Stromal cell of bone marrow (primary cell): ENCODE data around the gene GOLGA8R.
"Not testable (repeated sequence)": the region's sequence is repeated elsewhere in the genome, so short reads cannot be mapped to it uniquely, and the experiment has no call there.

Source experiments
- DNase-seq: peaks from one replicate; pipeline ENCODE4 v3.0.0-alpha.2; 2012; ENCODE audit warnings: low read depth

Gene GOLGA8R

GRCh38 chr15:30414160-30414559 lies at the start of gene GOLGA8R:
TSS of gene GOLGA8R (minus strand) at chr15:30414260. CDS start at chr15:30414162, 98 bp downstream.
- not testable (repeated sequence) for DNase-seq

GRCh38 chr15:30463849-30464248 lies 49.8 kb upstream of the GOLGA8R start:
- not testable (repeated sequence) for DNase-seq

DNA sequence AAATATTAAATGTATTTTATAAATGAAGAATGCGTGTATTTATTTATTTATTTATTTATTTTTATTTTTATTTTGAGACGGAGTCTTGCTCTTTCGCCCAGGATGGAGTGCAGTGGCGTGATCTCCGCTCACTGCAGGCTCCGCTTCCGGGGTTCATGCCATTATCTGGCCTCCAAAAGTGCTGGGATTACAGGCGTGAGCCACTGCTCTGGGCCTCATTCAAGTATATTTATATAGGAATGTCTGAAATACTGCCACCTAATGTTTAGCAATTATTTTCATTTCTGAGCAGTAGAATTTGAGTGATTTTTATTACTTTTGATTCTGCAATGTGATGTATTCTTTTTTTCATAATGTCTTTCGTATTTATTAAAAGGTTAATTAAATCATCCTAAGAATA lies 48.1 kb upstream of the GOLGA8R start:
- DNase-seq = not testable (repeated sequence)

GRCh38 chr15:30452702-30453101 lies 38.6 kb upstream of the GOLGA8R start:
- not testable (repeated sequence) for DNase-seq

DNA sequence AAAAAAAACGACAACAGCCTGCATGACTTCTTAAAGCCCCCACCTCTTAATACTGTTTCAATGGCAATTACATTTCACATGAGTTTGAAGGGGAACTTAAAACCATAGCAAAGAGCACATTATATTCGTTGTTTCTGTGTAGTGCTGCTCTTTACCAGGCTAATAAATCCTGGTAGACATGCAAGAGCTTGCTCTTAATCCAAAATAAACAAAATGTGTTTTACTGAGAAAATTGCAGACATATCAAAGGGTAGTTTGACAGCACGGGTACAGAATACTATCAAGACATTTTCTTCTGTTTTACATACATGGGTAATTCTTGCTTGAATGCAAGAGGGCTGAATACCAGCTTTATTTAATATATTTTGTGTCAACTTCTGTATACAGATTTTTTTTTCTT lies 24.3 kb upstream of the GOLGA8R start:
- not testable (repeated sequence) for DNase-seq

DNA sequence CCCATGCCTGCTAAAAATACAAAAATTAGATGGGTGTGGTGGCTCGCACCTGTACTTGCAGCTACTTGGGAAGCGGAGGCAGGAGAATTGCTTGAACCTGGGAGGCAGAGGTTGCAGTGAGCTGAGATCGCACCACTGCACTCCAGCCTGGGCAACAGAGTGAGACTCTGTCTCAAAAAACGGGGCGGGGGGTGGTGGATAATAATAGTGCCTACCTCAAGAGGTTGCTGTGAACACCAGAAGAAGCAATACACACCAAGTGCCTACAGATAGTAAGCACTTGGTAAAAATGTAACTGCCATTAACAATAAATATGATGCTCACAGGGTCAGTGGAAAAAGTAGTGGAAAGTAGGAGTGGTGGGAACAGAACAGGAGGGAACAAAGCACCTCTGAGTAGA lies 21.8 kb upstream of the GOLGA8R start:
- DNase-seq = not testable (repeated sequence)

DNA sequence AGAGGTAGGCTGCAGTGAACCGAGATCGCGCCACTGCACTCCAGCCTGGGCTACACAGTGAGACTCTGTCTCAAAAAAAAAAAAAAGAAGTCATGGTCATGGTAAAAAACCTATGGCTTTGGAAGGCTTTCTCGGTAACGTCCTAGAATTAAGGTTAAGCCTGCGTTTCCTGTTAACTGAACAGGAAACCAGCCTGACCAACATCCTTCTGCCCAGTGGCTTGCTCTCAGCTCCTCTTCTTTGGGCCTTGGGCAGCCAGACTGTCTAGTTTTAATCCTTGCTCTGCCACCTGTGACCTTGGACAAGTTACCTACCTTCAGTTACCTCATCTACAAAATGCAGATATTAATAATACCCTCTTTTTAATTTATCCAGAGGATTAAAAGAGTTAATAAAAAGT lies 6.7 kb upstream of the GOLGA8R start:
- not testable (repeated sequence) for DNase-seq

DNA sequence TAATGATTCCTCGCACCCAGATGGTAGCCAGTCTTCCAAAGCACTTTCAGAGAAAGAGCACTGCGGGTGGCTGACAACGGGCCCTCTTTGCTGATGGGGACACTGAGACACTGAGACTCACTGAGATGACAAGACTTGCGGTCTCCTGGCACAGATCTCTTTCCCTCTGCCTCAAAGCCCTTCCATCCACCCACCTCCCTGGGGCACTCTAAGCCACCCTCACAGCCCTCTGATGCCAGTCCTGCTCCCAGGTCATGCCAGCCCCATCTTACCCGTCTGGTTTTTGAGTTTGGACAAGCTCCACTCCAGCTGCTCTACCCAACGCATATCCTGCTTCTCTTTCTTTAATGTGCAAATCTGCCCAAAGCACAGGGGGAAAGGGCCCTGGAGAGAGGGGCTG lies 6.4 kb downstream of the GOLGA8R start:
- DNase-seq = not testable (repeated sequence)

DNA sequence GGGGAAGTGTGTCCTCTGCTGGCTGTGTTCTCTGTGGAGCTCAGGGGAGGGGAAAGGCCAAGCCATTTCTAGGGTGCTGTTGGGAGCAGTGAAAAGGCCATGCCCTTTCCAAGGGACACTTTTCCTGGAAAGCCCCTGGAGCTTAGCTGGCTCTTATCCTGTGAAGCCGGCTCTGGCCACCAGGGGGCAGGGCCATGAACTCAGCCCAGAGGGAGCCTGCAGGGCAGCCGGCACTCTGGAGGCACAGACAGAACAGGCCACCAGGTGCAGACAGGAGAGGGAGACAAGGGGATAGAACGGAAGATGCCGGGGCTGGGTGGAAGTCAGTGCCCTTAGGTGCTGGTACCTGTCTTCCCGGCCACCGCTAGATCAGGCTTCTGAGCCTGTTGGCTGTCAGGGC lies 15.1 kb downstream of the GOLGA8R start:
- not testable (repeated sequence) for DNase-seq

DNA sequence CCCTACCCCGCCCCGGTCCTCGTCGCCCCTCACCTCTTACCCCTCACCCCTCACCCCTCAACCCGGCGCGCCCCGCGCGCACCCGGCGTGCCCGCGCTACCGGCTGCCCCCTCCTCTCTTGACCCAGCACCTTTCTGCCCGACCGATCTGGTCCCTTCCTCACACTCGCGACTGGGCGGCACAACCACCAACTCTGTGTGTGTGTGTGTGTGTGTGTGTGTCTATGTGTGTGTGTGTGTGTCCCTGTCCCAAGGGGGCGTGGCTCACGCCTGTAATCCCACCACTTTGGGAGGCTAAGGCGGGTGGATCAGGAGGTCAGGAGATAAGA lies 20.4 kb downstream of the GOLGA8R start:
- DNase-seq = not testable (repeated sequence)

DNA sequence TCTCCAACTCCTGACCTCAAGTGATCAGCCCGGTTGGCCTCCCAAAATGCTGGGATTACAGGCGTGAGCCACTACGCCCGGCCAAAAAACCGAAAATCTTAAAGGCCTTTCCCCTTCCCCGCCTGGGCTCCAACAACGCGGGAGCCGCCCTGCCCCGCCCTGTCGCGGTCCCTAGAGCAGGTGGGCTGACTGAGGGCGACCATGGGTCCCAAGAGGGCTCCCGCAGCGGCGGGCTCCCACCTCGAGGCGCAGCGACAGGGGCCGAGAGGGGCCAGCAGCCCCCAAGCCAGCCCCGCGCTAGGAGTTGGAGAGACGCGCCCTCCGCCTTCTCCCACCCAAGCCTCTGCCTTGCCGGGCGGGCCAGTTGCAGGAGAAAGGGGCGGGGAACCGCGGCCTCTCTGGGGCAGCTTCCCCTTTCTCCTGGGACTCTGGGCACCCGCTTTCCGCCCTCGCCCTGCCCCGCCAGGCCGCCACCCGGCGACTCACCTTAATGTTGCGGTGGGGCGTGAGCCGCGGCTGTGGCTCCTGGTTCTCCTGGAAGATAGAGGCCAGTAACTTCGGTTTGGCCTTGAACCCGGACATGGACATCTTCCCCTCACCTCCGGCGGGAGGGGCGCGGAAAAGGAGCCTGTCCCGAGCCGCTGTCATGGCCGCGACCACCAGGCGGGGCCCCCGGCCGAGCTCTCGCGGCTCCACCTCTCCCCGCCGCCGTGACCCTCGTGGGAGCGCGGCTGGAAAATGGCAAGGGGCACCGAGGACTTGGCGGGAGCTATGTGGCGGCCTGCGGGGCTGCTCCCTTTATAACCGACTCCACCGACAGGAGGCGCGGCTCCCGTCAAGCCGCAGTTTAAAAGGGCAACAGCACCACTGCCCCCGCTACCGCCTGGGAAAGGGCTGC lies 21.0 kb downstream of the GOLGA8R start, which contains the start of gene CHRFAM7A:
Gene CHRFAM7A (minus strand): TSS at position 775 of the 898 bp plus-strand sequence. CDS start 10,189 bp downstream, outside the sequence.
- DNase-seq = not testable (repeated sequence)

GRCh38 chr15:30386318-30386887 lies 27.7 kb downstream of the GOLGA8R start:
- DNase-seq = not testable (repeated sequence)

DNA sequence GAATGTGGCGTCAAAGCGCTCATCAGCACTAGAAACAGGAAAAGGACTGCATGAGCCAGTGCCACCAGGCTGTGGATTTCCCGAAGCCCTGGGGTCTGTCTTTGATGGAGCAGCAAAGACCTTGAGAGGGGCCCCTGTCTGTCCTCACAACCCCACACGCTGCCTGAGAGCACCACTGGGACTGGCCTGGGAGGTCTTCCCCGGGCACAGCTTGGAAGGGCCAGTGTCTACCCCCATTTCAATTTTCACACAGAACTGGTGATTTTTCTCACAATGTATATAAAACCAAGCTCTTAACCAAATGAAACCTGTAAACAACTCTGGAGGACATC lies 37.0 kb downstream of the GOLGA8R start:
- DNase-seq = not testable (repeated sequence)

DNA sequence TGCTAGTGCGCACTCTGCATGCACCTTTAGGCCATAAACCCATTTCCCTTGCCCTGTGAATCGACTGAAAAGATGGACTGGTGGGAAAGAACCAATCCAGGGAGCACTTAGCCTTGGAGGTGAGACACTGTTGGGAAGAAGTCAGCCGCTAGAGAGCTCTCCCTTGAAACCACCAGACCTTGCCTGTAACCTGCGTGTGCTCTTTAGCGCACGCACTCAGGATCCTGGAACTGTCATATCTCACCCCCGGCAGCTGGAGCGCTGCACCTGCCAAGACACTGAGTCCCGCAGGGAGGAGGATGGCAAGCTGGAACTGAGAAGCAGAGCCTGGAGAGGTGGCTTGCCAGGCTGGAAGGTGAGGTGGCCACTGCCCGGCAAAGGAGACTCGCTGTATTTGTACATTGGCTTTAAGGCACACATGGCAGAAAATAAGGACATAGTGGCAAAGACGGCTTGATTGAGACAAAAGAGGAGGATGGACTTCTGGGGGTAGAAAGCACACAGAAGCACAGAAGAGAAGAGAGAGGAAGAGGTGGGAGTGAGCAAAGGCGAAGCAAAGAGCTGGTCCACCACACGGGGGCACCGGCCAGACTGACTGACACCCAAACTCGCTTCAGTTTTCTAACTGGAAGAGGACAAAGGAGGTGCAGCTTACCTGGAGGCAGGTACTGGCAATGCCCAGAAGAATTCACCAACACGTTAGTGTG lies 37.5 kb downstream of the GOLGA8R start:
- DNase-seq = not testable (repeated sequence)

DNA sequence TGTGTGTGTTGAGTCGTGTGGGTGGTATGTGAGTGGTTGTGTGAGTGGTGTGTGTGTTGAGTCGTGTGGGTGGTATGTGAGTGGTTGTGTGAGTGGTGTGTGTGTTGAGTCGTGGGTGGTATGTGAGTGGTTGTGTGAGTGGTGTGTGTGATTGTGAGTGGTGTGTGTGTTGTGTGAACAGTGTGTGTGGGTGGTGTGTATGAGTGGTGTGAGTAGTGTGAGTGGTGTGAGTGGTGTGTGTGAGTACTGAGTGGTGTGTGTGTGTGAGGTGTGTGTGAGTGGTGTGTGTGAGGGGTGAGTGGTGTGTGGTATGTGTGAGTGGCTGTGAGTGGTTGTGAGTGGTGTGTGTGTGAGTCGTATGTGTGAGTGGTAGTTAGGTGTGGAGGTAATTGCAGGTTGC lies 38.2 kb downstream of the GOLGA8R start:
- not testable (repeated sequence) for DNase-seq

DNA sequence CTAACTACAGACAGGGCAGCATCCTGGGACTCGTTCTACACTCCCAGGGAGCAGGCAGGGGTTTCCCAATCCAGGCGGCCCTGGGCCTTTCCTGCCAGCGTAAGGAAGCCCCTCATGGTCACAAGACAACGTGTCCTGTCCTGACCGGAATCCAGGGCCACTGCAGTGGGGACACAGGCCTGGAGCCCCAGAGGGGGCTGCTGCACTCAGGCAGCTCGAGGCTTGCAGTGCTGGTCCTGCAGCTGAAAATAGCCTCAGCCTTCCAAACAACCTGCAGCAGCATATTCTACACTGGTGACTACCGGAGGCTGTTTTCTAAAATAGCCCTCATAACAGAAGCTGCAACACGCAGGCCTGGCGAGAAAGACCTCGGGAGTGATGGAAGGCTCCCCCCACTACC lies 39.2 kb downstream of the GOLGA8R start:
- DNase-seq = not testable (repeated sequence)

DNA sequence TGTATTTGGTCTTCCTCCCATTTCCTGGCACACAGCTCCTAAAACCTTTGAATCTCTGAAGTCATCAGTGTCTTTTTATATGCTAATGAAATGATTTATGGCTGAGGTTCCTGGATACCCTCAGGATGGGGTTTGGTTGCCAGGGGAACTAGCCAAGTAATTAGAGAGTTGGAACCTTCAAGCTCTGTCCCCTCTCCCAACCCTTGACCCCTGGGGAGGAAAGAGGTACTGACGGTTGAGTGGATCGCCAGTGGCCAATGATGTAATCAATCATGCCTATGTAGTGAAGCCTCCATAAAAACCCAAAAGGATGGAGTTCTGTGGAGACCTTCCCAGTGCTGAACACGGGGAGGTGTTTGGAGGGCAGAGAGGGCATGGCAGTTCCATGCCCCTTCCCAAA lies 45.8 kb downstream of the GOLGA8R start:
- not testable (repeated sequence) for DNase-seq

GRCh38 chr15:30367246-30367645 lies 46.8 kb downstream of the GOLGA8R start:
- not testable (repeated sequence) for DNase-seq

- not testable (repeated sequence) for DNase-seq
Observed at GRCh38 chr15:30361404-30361803, 52.7 kb downstream of the GOLGA8R start.

DNA sequence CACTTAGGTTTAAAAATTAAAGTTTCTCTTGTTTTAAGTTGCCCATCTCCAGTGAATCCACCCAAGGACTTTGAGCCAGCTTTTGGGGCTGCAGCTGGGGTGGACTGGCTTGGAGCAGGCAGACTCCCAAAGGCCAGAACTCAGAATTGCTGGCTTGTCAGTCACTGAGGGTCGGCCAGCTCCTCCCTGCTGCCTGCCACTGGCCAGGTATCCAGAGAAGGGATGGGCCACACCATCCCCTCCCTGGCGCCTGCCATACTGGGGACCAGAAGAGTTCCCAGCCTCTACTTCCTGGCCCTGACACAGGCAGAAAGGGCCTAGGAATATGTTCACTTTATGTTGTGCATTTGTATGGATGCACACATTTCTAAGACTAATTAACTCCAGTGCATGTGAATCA lies 53.1 kb downstream of the GOLGA8R start:
- DNase-seq = not testable (repeated sequence)

DNA sequence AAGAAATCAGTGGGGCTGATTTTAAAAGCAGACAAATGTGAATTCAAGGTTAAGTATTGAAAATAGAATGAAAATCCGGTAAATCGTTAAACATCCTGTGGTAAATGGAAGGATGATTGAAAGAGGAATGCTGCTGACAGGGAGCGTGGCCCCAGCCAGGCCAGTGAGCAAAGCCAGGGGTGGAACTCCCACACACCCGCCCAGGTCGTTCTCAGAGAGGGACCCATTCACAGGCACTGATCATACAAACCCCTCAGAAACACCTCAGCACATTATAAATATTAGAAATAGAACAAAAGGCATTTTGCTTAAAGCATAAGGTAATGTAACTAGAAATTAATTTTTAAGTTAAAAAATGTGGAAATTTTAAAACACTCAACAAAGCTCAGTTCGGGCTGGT lies 59.0 kb downstream of the GOLGA8R start:
- not testable (repeated sequence) for DNase-seq
